Loucy (cell line): Measurements from ENCODE around the gene AKNA.

Experiments
- H2AFZ ChIP-seq: fragments of 200-600 bp; sonication (generic); 2 replicates; pipeline ENCODE4 v1.6.0; 2016; ENCODE audit warnings: antibody characterized with exemption, mild to moderate bottlenecking, low read length, moderate library complexity
- H3F3A ChIP-seq: fragments of 200-600 bp; 2 replicates; pipeline ENCODE4 v1.6.0; 2016; ENCODE audit warnings: antibody characterized with exemption, low read depth, mild to moderate bottlenecking
- H3K27me3 ChIP-seq: fragments of 200-600 bp; sonication (generic); 2 replicates; pipeline ENCODE4 v1.6.1; 2014; ENCODE audit warnings: low read length, mild to moderate bottlenecking; ENCODE audit not compliant: insufficient read depth, poor library complexity, severe bottlenecking
- H3K36me3 ChIP-seq: fragments of 200-600 bp; sonication (generic); 2 replicates; pipeline ENCODE4 v1.6.1; 2016; ENCODE audit warnings: low read length; ENCODE audit not compliant: insufficient read depth
- H3K4me1 ChIP-seq: fragments of 200-600 bp; sonication (generic); 2 replicates; pipeline ENCODE4 v1.5.1; 2014; ENCODE audit warnings: low read length, mild to moderate bottlenecking; ENCODE audit not compliant: insufficient read depth, poor library complexity, severe bottlenecking
- H3K4me2 ChIP-seq: fragments of 200-600 bp; sonication (generic); 2 replicates; pipeline ENCODE4 v1.6.0; 2014; ENCODE audit warnings: antibody characterized with exemption, low read length, low read depth, mild to moderate bottlenecking; ENCODE audit not compliant: poor library complexity, severe bottlenecking
- H3K4me3 ChIP-seq: fragments of 200-600 bp; sonication (generic); 2 replicates; pipeline ENCODE4 v1.5.1; 2014; ENCODE audit warnings: low read length, mild to moderate bottlenecking, mixed read lengths; ENCODE audit not compliant: poor library complexity, severe bottlenecking
- H3K79me2 ChIP-seq: fragments of 200-600 bp; sonication (generic); 2 replicates; pipeline ENCODE4 v1.6.1; 2014; ENCODE audit warnings: low read length; ENCODE audit not compliant: insufficient read depth
- H3K9ac ChIP-seq: fragments of 200-600 bp; sonication (generic); 2 replicates; pipeline ENCODE4 v1.6.0; 2014; ENCODE audit warnings: mild to moderate bottlenecking, low read depth, low read length, moderate library complexity; ENCODE audit not compliant: poor library complexity, severe bottlenecking
- H3K9me2 ChIP-seq: fragments of 200-600 bp; sonication (generic); replicated peaks from 2 replicates; pipeline ENCODE4 v1.6.1; 2016; ENCODE audit warnings: low read depth, low read length, mixed read lengths
- H3K9me3 ChIP-seq: fragments of 200-600 bp; sonication (generic); 2 replicates; pipeline ENCODE4 v1.6.1; 2014; ENCODE audit warnings: mild to moderate bottlenecking, antibody characterized with exemption, low read length, low read depth; ENCODE audit not compliant: insufficient read depth
- H4K20me1 ChIP-seq: fragments of 200-600 bp; sonication (generic); 2 replicates; pipeline ENCODE4 v1.6.0; 2014; ENCODE audit warnings: antibody characterized with exemption, low read length, mild to moderate bottlenecking; ENCODE audit not compliant: insufficient read depth, poor library complexity, severe bottlenecking
- CTCF ChIP-seq: fragments of 200-600 bp; sonication (generic); conservative IDR thresholded peaks from 2 replicates; pipeline ENCODE4 v1.5.1; 2014; ENCODE audit warnings: mild to moderate bottlenecking, antibody characterized with exemption, low read length
- EZH2phosphoT487 ChIP-seq: fragments of 200-600 bp; IDR thresholded peaks from 2 replicates; pipeline ENCODE4 v1.6.1; 2018; ENCODE audit warnings: antibody characterized with exemption, mild to moderate bottlenecking, moderate library complexity, borderline replicate concordance

AKNA gene

GRCh38 chr9:114357360-114357759 lies 30.4 kb downstream of the AKNA start:
- H3K9me2 ChIP-seq, result no peaks in the 10 kb centered on the region
- H3K9me3 ChIP-seq, result no peaks in the 10 kb centered on the region
- H3K4me1 ChIP-seq, result no peaks in the 10 kb centered on the region
- no peak overlapping the region for H3K9ac ChIP-seq
- no peak overlapping the region for H3K4me2 ChIP-seq
- H2AFZ ChIP-seq, result no peak overlapping the region
- no peaks in the 10 kb centered on the region for H3K27me3 ChIP-seq
- no peaks in the 10 kb centered on the region for H4K20me1 ChIP-seq
- H3K4me3 ChIP-seq, result no peak overlapping the region
- H3K79me2 ChIP-seq, result no peaks in the 10 kb centered on the region
- H3F3A ChIP-seq, result no peaks in the 10 kb centered on the region
- TF ChIP-seq CTCF, result no peak
- no peak for TF ChIP-seq EZH2phosphoT487
- peaks cover 88% of the 10 kb centered on the region; the same call in 1 of the 2 replicates for H3K36me3 ChIP-seq

- no peaks in the 10 kb centered on the region for H4K20me1 ChIP-seq
- H3K9ac ChIP-seq, result no peak overlapping the region
- no peak overlapping the region for H3K4me3 ChIP-seq
- no peak overlapping the region for H3K4me2 ChIP-seq
- H3K4me1 ChIP-seq, result no peaks in the 10 kb centered on the region
- no peaks in the 10 kb centered on the region for H3F3A ChIP-seq
- TF ChIP-seq EZH2phosphoT487 (no peak), CTCF (no peak)
- H3K27me3 ChIP-seq, result no peaks in the 10 kb centered on the region
- H3K9me2 ChIP-seq, result no peaks in the 10 kb centered on the region
- no peaks in the 10 kb centered on the region for H3K9me3 ChIP-seq
- H3K79me2 ChIP-seq, result no peaks in the 10 kb centered on the region
- peaks cover 88% of the 10 kb centered on the region; the same call in 1 of the 2 replicates for H3K36me3 ChIP-seq
- no peak overlapping the region for H2AFZ ChIP-seq
Observed at GRCh38 chr9:114356792-114357191, 31.0 kb downstream of the AKNA start.

GRCh38 chr9:114355821-114356220 lies 32.0 kb downstream of the AKNA start:
- H3K4me3 ChIP-seq, result no peak overlapping the region
- H3K79me2 ChIP-seq, result no peaks in the 10 kb centered on the region
- no peak overlapping the region for H2AFZ ChIP-seq
- no peaks in the 10 kb centered on the region for H3F3A ChIP-seq
- no peaks in the 10 kb centered on the region for H4K20me1 ChIP-seq
- H3K4me2 ChIP-seq, result no peak overlapping the region
- H3K4me1 ChIP-seq, result no peaks in the 10 kb centered on the region
- peaks cover 86% of the 10 kb centered on the region; the same call in 1 of the 2 replicates for H3K36me3 ChIP-seq
- no peak for TF ChIP-seq CTCF
- TF ChIP-seq EZH2phosphoT487, result no peak
- no peaks in the 10 kb centered on the region for H3K9me3 ChIP-seq
- no peaks in the 10 kb centered on the region for H3K9me2 ChIP-seq
- no peaks in the 10 kb centered on the region for H3K27me3 ChIP-seq
- H3K9ac ChIP-seq, result no peak overlapping the region
